ENCODE measurements around the gene CCDC88B.

DNA sequence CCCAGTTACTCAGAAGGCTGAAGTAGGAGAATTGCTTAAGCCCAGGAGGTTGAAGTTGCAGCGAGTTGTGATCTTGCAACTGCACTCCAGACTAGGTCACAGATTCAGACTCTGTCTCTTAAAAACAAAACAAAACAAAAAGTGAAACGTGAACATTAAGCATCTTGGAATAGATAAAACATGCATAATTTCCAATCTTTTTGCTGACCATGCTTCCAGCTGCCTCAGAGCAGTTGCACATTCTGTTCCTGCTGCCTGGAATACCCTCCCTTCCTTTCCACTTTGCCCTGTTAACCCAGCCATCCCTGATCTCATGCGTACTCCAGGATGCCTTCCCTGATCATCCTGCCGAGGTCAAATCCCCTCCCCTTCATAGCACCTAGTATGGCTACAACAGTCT lies 718 bp upstream of the CCDC88B start:
- TF ChIP-seq, protein P1, sequence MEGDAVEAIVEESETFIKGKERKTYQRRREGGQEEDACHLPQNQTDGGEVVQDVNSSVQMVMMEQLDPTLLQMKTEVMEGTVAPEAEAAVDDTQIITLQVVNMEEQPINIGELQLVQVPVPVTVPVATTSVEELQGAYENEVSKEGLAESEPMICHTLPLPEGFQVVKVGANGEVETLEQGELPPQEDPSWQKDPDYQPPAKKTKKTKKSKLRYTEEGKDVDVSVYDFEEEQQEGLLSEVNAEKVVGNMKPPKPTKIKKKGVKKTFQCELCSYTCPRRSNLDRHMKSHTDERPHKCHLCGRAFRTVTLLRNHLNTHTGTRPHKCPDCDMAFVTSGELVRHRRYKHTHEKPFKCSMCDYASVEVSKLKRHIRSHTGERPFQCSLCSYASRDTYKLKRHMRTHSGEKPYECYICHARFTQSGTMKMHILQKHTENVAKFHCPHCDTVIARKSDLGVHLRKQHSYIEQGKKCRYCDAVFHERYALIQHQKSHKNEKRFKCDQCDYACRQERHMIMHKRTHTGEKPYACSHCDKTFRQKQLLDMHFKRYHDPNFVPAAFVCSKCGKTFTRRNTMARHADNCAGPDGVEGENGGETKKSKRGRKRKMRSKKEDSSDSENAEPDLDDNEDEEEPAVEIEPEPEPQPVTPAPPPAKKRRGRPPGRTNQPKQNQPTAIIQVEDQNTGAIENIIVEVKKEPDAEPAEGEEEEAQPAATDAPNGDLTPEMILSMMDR (IDR thresholded peaks at IDR 0.05): no peak
- TF ChIP-seq POLR2A (IDR thresholded peaks at IDR 0.05): no peak

Data from testis (tissue), 2 donors.